HG02759 (cell line): ENCODE results near the gene HSD17B8.
"Not testable (repeated sequence)": the region's sequence is repeated elsewhere in the genome, so short reads cannot be mapped to it uniquely, and the experiment has no call there.

Experiments used
- ATAC-seq: cut with Tn5 transposase; IDR thresholded peaks from one replicate; pipeline ENCODE4 v1.9.1; 2021; ENCODE audit warnings: mild to moderate bottlenecking, moderate library complexity; ENCODE audit not compliant: unreplicated experiment

HSD17B8 gene

GRCh38 chr6:33205191-33206026 lies 954 bp downstream of the HSD17B8 start:
- no peak for ATAC-seq

GRCh38 chr6:33206027-33206863 lies 1.8 kb downstream of the HSD17B8 start:
- no peak for ATAC-seq

GRCh38 chr6:33206864-33207551 lies 2.6 kb downstream of the HSD17B8 start:
- ATAC-seq = no peak

GRCh38 chr6:33207552-33208090 lies 3.2 kb downstream of the HSD17B8 start:
- ATAC-seq = no peak

GRCh38 chr6:33208091-33208967 lies 3.9 kb downstream of the HSD17B8 start, which contains the start of gene RING1:
RING1 (plus strand) TSS chr6:33208500; CDS start chr6:33208823, 323 bp downstream.
- peak; percentile 56 for ATAC-seq

- no peak for ATAC-seq
These were observed 5.4 kb downstream of the HSD17B8 start for GRCh38 chr6:33209856-33210255.

GRCh38 chr6:33211136-33211535 lies 6.7 kb downstream of the HSD17B8 start:
- ATAC-seq = no peak

GRCh38 chr6:33211666-33212422 lies 7.4 kb downstream of the HSD17B8 start:
- ATAC-seq = no peak

- ATAC-seq = no peak
These were observed 8.4 kb downstream of the HSD17B8 start for GRCh38 chr6:33212857-33213165.

GRCh38 chr6:33213166-33213988 lies 8.9 kb downstream of the HSD17B8 start:
- ATAC-seq = no peak

- no peak for ATAC-seq
These were observed 9.5 kb downstream of the HSD17B8 start for GRCh38 chr6:33213989-33214335.

- ATAC-seq = no peak
These were observed 11.0 kb downstream of the HSD17B8 start for GRCh38 chr6:33215271-33216116.

- no peak for ATAC-seq
These were observed 11.7 kb downstream of the HSD17B8 start for GRCh38 chr6:33216117-33216649.

- ATAC-seq = no peak
These were observed 12.8 kb downstream of the HSD17B8 start for GRCh38 chr6:33217246-33217645.

- no peak for ATAC-seq
These were observed 13.2 kb downstream of the HSD17B8 start for GRCh38 chr6:33217681-33218080.

- ATAC-seq = not testable (repeated sequence)
These were observed 22.2 kb downstream of the HSD17B8 start for GRCh38 chr6:33226503-33227120.

GRCh38 chr6:33235221-33235634 lies 30.8 kb downstream of the HSD17B8 start:
- no peak for ATAC-seq
